HL-60 (cell line): ENCODE measurements around the gene TTLL11.

ENCODE experiments used
- DNase-seq, 2 experiments: peaks; one replicate each; pipeline ENCODE4 v3.0.0-alpha.2; 2010 to 2020; ENCODE audit warnings: low read depth in 1 of 2, low spot score in 1 of 2
- H3K27ac ChIP-seq: fragments of 250-450 bp; sonication (Bioruptor Pico); replicated peaks from 2 replicates; pipeline ENCODE4 v1.5.1; 2020; ENCODE audit warnings: mild to moderate bottlenecking, moderate library complexity
- H3K27me3 ChIP-seq: fragments of 250-450 bp; sonication (Bioruptor Pico); 2 replicates; pipeline ENCODE4 v1.5.1; 2021; ENCODE audit warnings: mild to moderate bottlenecking, moderate library complexity; ENCODE audit not compliant: insufficient read depth, poor library complexity, severe bottlenecking
- H3K4me3 ChIP-seq: replicated peaks from 2 replicates; pipeline ENCODE4 v1.5.1; 2011; ENCODE audit warnings: mild to moderate bottlenecking, control low read depth, low read length; ENCODE audit not compliant: insufficient read depth
- CTCF ChIP-seq: IDR thresholded peaks from one replicate; pipeline ENCODE4 v1.5.1; 2011; ENCODE audit warnings: low read length, control low read depth, inconsistent platforms; ENCODE audit not compliant: insufficient read depth
- GABPA ChIP-seq: IDR thresholded peaks from 2 replicates; pipeline ENCODE4 v1.6.1; 2012; ENCODE audit warnings: low read depth
- POLR2AphosphoS5 ChIP-seq: IDR thresholded peaks from 2 replicates; pipeline ENCODE4 v1.6.1; 2012; ENCODE audit warnings: low read depth
- SPI1 ChIP-seq: IDR thresholded peaks from 2 replicates; pipeline ENCODE4 v1.6.1; 2012; ENCODE audit warnings: low read depth, mild to moderate bottlenecking, borderline replicate concordance
- TF ChIP-seq, protein P1 (sequence below): IDR thresholded peaks from 2 replicates; pipeline ENCODE4 v1.6.1; 2012; ENCODE audit warnings: low read depth; ENCODE audit not compliant: insufficient replicate concordance

The TTLL11 gene

DNA sequence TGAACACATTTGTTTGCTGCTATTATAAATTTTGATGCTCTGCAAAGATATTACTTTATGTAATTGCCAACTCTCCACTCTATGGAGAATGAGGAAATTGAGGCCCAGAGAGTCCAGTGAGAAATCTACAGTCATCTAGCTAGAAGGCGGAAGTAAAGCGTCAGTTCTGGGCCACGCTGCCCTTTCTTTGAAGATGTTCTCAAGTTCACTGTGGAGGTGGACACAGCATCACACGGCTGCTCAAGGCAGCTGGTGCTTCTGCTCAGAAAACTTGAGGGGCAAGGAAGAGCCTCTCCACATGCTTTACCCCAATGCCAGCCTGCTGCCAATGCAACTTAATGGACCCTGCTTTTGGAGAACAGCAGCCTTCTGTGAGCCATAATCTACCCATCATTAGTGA is 96.3 kb downstream of the TTLL11 start:
- DNase-seq, result peak in 1 of 2 experiments; percentile 6
- H3K4me3 ChIP-seq, result no peak overlapping the region
- TF ChIP-seq CTCF (no peak), POLR2AphosphoS5 (no peak)
- H3K27me3 ChIP-seq, result no peaks in the 10 kb centered on the region
- no peak overlapping the region for H3K27ac ChIP-seq

DNA sequence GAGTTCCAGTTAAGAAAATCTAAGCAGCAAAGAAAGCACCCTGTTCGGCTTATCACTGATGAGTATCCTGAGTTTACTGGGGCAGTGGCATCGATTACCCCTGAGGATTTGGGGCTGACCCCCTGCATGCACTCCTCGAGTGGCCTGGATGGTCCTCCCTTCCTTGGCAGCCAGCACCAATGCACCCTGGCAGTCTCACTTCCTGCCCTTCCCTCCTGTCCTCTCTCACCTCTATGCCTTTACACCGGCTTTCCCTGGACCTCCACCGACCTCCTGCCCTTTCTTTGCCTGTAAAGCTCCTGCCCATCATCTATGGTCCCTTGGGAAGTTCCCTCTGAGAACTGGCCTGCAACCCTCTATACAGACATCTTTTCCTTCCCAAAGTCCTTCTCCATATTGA is 97.1 kb downstream of the TTLL11 start:
- Histone ChIP-seq H3K4me3 (no peak overlapping the region), H3K27ac (no peak overlapping the region), H3K27me3 (no peaks in the 10 kb centered on the region)
- no peak for TF ChIP-seq CTCF
- TF ChIP-seq SPI1, result no peak
- TF ChIP-seq POLR2AphosphoS5, result no peak
- TF ChIP-seq, protein P1, sequence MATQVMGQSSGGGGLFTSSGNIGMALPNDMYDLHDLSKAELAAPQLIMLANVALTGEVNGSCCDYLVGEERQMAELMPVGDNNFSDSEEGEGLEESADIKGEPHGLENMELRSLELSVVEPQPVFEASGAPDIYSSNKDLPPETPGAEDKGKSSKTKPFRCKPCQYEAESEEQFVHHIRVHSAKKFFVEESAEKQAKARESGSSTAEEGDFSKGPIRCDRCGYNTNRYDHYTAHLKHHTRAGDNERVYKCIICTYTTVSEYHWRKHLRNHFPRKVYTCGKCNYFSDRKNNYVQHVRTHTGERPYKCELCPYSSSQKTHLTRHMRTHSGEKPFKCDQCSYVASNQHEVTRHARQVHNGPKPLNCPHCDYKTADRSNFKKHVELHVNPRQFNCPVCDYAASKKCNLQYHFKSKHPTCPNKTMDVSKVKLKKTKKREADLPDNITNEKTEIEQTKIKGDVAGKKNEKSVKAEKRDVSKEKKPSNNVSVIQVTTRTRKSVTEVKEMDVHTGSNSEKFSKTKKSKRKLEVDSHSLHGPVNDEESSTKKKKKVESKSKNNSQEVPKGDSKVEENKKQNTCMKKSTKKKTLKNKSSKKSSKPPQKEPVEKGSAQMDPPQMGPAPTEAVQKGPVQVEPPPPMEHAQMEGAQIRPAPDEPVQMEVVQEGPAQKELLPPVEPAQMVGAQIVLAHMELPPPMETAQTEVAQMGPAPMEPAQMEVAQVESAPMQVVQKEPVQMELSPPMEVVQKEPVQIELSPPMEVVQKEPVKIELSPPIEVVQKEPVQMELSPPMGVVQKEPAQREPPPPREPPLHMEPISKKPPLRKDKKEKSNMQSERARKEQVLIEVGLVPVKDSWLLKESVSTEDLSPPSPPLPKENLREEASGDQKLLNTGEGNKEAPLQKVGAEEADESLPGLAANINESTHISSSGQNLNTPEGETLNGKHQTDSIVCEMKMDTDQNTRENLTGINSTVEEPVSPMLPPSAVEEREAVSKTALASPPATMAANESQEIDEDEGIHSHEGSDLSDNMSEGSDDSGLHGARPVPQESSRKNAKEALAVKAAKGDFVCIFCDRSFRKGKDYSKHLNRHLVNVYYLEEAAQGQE, result no peak
- no peak for TF ChIP-seq GABPA
- no peak for DNase-seq

DNA sequence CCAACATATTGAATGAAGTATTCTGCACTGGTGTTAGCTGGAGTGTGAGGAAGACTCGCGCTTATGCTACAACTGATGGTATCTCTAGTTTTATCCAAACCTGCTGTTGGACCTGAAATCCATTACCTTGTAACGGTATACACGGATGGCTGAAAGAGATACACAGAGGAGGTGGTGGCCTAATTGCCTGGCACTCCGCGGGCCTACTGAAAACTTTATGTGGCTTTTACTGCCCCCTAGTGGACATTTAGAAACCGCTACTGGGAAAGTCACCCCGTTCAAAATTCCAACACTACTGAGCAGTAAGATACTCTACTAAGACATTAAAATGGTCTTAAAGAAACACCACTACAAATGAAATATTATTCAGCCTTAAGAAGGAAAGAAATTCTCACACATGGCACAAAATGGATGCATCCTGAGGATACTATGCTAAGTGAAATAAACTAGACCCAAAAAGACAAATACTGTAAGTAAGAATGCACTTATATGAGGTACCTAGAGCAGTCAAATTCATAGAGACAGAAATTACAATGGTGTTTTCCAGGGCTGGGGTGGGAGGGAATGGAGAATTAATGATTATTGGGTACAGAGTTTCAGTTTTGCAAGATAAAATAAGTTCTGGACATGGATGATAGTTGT is 100.4 kb downstream of the TTLL11 start:
- Histone ChIP-seq H3K27me3 (no peaks in the 10 kb centered on the region), H3K4me3 (no peak overlapping the region), H3K27ac (no peak overlapping the region)
- peak; percentile 61 for TF ChIP-seq CTCF
- TF ChIP-seq, protein P1, result no peak
- peak; percentile 18 to 41 for DNase-seq

- H3K27me3 ChIP-seq, result no peaks in the 10 kb centered on the region
- DNase-seq, result no peak
- no peak overlapping the region for H3K4me3 ChIP-seq
- no peak overlapping the region for H3K27ac ChIP-seq
- TF ChIP-seq POLR2AphosphoS5 (no peak), SPI1 (no peak), GABPA (no peak), CTCF (no peak)
- TF ChIP-seq, protein P1, result no peak
These were observed 101.8 kb downstream of the TTLL11 start for GRCh38 chr9:121991307-121991661.
